K562 (cell line): ENCODE results near the gene ZDHHC19. TPM values are rescaled to one million over a fixed set of nuclear protein-coding genes. Genes with fewer than 3 reads are reported as not detected.

Experiments
- L3MBTL2 ChIP-seq: fragments of 450-650 bp; IDR thresholded peaks from 2 replicates; pipeline ENCODE4 v1.6.1; 2016; ENCODE audit warnings: mild to moderate bottlenecking, moderate library complexity
- ZEB2 ChIP-seq: fragments of 450-650 bp; IDR thresholded peaks from 2 replicates; pipeline ENCODE4 v1.6.1; 2016
- ZNF124 ChIP-seq: sonication (generic); formaldehyde crosslinking; IDR thresholded peaks from 2 replicates; pipeline ENCODE4 v1.8.1; 2022; ENCODE audit warnings: missing genetic modification reagents
- ZNF24 ChIP-seq: fragments of 450-650 bp; IDR thresholded peaks from 2 replicates; pipeline ENCODE4 v1.6.1; 2016
- ZNF766 ChIP-seq: fragments of 200-800 bp; sonication (Bioruptor generic); conservative IDR thresholded peaks from 2 replicates; pipeline ENCODE4 v1.6.1; 2016; ENCODE audit warnings: missing genetic modification characterization, missing compliant biosample characterization
- polyA plus RNA-seq, 8 experiments: library from polyadenylated mRNA; depleted of rRNA in 4 of 8; stranded (reverse) in 5 of 8; unstranded in 3 of 8; fragments of >200 nt; fragmentation: Nextera tagmentation in 2 of 8; fragmentation: Illumina TruSeq in 1 of 8; extraction: Ambion mirVana in 2 of 8; extraction: Trizol in 1 of 8; gene quantifications; 2 replicates each; pipeline versions ENCODE4 v1.2.1 to v1.2.3, GENCODE V29; 2011 to 2014; ENCODE audit warnings: inconsistent platforms in 1 of 8, missing spikeins in 1 of 8
- total RNA-seq, 7 experiments: library from RNA; depleted of rRNA in 6 of 7; stranded (reverse); fragments of >200 nt in 6 of 7; fragmentation: Illumina TruSeq in 2 of 7; extraction: Trizol in 2 of 7; gene quantifications; 2 replicates each; pipeline versions ENCODE4 v1.2.1 to v1.2.3, GENCODE V29; 2011 to 2021; ENCODE audit warnings: low replicate concordance in 1 of 7
- TF ChIP-seq, protein P1 (sequence below): fragments of 450-650 bp; IDR thresholded peaks from 2 replicates; pipeline ENCODE4 v1.6.1; 2016; ENCODE audit warnings: low read depth
- TF ChIP-seq, protein P2 (sequence below): fragments of 250-450 bp; sonication (Bioruptor Pico); IDR thresholded peaks from 2 replicates; pipeline ENCODE4 v1.4.0; 2020; ENCODE audit warnings: mild to moderate bottlenecking

The ZDHHC19 gene
- total and polyA plus RNA-seq, 9 of the 15 experiments (the other 6 are each of a cell fraction or from before 2014, with no cell fraction given) = 0.40 to 5.5 (median 1.1) TPM

DNA sequence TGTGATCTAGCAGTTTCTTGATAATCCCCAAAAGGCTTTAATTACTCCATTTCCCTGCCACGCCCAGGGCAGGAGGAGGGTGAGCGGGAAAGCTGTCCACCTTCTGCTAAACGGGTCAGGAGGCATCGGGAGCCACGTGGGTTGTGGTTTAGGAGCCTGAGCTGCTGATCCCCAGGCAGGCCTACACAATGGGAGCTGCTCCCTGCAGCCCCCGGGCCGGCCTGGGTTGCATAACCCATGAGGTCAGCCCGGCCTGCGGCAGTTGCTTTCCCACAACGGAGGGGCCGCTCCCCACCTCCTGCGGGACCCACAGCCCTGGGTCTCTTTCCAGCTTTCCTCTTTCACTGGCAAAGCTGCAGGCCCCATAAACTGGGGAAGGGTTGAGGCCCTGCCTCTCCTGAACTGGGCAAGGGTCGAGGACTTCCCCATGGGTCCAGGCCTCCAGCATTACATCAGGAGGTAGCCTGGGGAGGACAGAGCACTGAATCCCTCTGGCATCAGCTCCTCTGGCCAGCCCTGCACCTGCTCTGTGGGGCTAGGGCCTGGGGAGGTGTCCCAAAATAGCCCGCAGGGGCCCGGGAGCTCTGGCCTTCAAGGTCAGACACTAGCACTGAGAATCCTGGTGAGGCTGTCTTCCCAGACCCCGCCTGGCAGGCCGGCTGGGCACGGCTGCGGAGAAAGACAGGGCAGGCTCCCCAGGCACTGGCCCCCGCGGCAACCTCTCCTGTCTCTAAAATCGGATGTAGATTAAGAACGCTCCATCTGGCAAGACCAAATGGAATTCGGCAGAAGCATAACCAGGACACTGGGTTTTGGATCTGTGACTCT, 47.3 kb downstream of the ZDHHC19 start (continued):
- TF ChIP-seq, protein P1, sequence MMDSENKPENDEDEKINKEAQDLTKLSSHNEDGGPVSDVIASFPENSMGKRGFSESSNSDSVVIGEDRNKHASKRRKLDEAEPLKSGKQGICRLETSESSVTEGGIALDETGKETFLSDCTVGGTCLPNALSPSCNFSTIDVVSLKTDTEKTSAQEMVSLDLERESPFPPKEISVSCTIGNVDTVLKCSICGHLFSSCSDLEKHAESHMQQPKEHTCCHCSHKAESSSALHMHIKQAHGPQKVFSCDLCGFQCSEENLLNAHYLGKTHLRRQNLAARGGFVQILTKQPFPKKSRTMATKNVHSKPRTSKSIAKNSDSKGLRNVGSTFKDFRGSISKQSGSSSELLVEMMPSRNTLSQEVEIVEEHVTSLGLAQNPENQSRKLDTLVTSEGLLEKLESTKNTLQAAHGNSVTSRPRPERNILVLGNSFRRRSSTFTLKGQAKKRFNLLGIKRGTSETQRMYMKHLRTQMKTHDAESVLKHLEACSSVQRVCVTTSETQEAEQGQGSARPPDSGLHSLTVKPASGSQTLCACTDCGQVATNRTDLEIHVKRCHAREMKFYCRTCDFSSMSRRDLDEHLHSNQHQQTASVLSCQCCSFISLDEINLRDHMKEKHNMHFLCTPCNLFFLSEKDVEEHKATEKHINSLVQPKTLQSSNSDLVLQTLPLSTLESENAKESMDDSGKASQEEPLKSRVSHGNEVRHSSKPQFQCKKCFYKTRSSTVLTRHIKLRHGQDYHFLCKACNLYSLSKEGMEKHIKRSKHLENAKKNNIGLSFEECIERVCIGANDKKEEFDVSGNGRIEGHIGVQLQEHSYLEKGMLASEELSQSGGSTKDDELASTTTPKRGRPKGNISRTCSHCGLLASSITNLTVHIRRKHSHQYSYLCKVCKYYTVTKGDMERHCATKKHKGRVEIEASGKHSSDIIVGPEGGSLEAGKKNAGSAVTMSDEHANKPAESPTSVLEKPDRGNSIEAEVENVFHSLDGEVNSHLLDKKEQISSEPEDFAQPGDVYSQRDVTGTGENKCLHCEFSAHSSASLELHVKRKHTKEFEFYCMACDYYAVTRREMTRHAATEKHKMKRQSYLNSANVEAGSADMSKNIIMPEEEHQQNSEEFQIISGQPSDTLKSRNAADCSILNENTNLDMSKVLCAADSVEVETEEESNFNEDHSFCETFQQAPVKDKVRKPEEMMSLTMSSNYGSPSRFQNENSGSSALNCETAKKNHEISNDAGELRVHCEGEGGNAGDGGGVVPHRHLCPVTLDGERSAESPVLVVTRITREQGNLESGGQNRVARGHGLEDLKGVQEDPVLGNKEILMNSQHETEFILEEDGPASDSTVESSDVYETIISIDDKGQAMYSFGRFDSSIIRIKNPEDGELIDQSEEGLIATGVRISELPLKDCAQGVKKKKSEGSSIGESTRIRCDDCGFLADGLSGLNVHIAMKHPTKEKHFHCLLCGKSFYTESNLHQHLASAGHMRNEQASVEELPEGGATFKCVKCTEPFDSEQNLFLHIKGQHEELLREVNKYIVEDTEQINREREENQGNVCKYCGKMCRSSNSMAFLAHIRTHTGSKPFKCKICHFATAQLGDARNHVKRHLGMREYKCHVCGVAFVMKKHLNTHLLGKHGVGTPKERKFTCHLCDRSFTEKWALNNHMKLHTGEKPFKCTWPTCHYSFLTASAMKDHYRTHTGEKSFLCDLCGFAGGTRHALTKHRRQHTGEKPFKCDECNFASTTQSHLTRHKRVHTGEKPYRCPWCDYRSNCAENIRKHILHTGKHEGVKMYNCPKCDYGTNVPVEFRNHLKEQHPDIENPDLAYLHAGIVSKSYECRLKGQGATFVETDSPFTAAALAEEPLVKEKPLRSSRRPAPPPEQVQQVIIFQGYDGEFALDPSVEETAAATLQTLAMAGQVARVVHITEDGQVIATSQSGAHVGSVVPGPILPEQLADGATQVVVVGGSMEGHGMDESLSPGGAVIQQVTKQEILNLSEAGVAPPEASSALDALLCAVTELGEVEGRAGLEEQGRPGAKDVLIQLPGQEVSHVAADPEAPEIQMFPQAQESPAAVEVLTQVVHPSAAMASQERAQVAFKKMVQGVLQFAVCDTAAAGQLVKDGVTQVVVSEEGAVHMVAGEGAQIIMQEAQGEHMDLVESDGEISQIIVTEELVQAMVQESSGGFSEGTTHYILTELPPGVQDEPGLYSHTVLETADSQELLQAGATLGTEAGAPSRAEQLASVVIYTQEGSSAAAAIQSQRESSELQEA = no peak
- TF ChIP-seq ZNF124 = no peak
- no peak for TF ChIP-seq ZNF24
- peak; percentile 79 for TF ChIP-seq L3MBTL2
- TF ChIP-seq, protein P2, sequence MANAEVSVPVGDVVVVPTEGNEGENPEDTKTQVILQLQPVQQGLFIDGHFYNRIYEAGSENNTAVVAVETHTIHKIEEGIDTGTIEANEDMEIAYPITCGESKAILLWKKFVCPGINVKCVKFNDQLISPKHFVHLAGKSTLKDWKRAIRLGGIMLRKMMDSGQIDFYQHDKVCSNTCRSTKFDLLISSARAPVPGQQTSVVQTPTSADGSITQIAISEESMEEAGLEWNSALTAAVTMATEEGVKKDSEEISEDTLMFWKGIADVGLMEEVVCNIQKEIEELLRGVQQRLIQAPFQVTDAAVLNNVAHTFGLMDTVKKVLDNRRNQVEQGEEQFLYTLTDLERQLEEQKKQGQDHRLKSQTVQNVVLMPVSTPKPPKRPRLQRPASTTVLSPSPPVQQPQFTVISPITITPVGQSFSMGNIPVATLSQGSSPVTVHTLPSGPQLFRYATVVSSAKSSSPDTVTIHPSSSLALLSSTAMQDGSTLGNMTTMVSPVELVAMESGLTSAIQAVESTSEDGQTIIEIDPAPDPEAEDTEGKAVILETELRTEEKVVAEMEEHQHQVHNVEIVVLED (CRISPR knock-in tag) = no peak
- no peak for TF ChIP-seq ZNF766 (CRISPR knock-in tag)
- no peak for TF ChIP-seq ZEB2
